Spinal cord (tissue), 10 donors: ENCODE data around the gene ASCC2. TPM values are rescaled to one million over a fixed set of nuclear protein-coding genes. Genes with fewer than 3 reads are reported as not detected.

Experiments
- DNase-seq, 6 donors: peaks; one replicate each; pipeline versions ENCODE4 v3.0.0 to v3.0.0-alpha.2; 2013 to 2015; ENCODE audit warnings: low spot score in 6 of 6, low read depth in 4 of 6
- H3K27ac ChIP-seq: one replicate; pipeline ENCODE4 v1.5.1; 2013; ENCODE audit warnings: low read depth, low read length, control low read depth
- H3K27me3 ChIP-seq: one replicate; pipeline ENCODE4 v1.6.1; 2013; ENCODE audit warnings: low read length; ENCODE audit not compliant: control insufficient read depth, insufficient read depth
- H3K36me3 ChIP-seq: one replicate; pipeline ENCODE4 v1.6.1; 2013; ENCODE audit warnings: low read length; ENCODE audit not compliant: control insufficient read depth, insufficient read depth
- H3K4me1 ChIP-seq: one replicate; pipeline ENCODE4 v1.6.1; 2013; ENCODE audit warnings: low read length; ENCODE audit not compliant: control insufficient read depth, insufficient read depth
- H3K4me3 ChIP-seq: one replicate; pipeline ENCODE4 v1.5.1; 2013; ENCODE audit warnings: low read depth, low read length, control low read depth
- H3K9me3 ChIP-seq: one replicate; pipeline ENCODE4 v1.6.1; 2013; ENCODE audit warnings: low read length; ENCODE audit not compliant: control insufficient read depth, insufficient read depth
- WGBS: methylation state at CpG from one replicate; pipeline ENCODE4 v1.1.5; 2013; ENCODE audit warnings: missing lambda C conversion rate; ENCODE audit not compliant: insufficient coverage; 5-methylcytosine and 5-hydroxymethylcytosine counted together
- long read RNA-seq, 4 donors: transcript quantifications; one replicate each; lab custom pipeline, GENCODE V29; 2026
- polyA plus RNA-seq, 2 donors: library from polyadenylated mRNA; unstranded; fragments of 120-200 nt; gene quantifications; one replicate each; pipeline ENCODE4 v1.2.1, GENCODE V29; 2013; ENCODE audit not compliant: insufficient read length in 2 of 2
- total RNA-seq, 2 donors: library from RNA; depleted of rRNA in 1 of 2; stranded (reverse); fragments of 120-200 nt in 1 of 2; fragments of >200 nt in 1 of 2; gene quantifications; one replicate each; pipeline versions ENCODE4 v1.2.3 to v1.2.4, GENCODE V29; 2013 to 2014
- donor health status: healthy.

Gene ASCC2
- total RNA-seq (10 to 100 TPM; 18.5 to 31.8 TPM), polyA plus RNA-seq (10 to 100 TPM; 45.8 to 55.5 TPM)
- long read RNA-seq, donor 1, partial matches to known transcripts = 0 of 3 reads
- long read RNA-seq, donor 1, other reads (novel, unspliced or antisense) = 0 of 3 reads
- long read RNA-seq, donor 2, partial matches to known transcripts = 0 of 3 reads
- long read RNA-seq, donor 2, other reads (novel, unspliced or antisense) = 0 of 3 reads
- long read RNA-seq, donor 3 = 0 reads
- long read RNA-seq, donor 4, partial matches to known transcripts = 0 of 2 reads
- long read RNA-seq, donor 4, other reads (novel, unspliced or antisense) = 0 of 2 reads

- DNase-seq = peak; percentile 83 to 99 (median 91)
- Histone ChIP-seq H3K36me3 (peaks cover 15% of the 10 kb centered on the region), H3K27ac (peak within 1 kb of the TSS; percentile 78), H3K9me3 (no peaks in the 10 kb centered on the region), H3K27me3 (no peaks in the 10 kb centered on the region), H3K4me1 (peaks cover 10% of the 10 kb centered on the region), H3K4me3 (peak within 1 kb of the TSS; percentile 92)
- under 1% methylated on average over 49 of the region's 54 CpGs for WGBS
These were observed at the start of gene ASCC2 for GRCh38 chr22:29837741-29838598. TSS of gene ASCC2 (minus strand) at chr22:29838274. CDS start at chr22:29832325, 5,949 bp downstream.

GRCh38 chr22:29887358-29887757, 49.3 kb upstream of the ASCC2 start:
- no peak overlapping the region for H3K4me3 ChIP-seq
- no peaks in the 10 kb centered on the region for H3K9me3 ChIP-seq
- DNase-seq = no peak
- no peaks in the 10 kb centered on the region for H3K36me3 ChIP-seq
- H3K4me1 ChIP-seq = peaks cover 6% of the 10 kb centered on the region
- H3K27ac ChIP-seq = no peak overlapping the region
- 59% methylated on average over 2 of the region's 2 CpGs for WGBS
- no peaks in the 10 kb centered on the region for H3K27me3 ChIP-seq

- WGBS = no CpG with 5 or more reads among the region's 1 CpG
These were observed 48.5 kb upstream of the ASCC2 start for GRCh38 chr22:29886596-29886995.

GRCh38 chr22:29885610-29886009, 47.5 kb upstream of the ASCC2 start:
- DNase-seq = no peak
- H3K36me3 ChIP-seq = no peaks in the 10 kb centered on the region
- H3K27me3 ChIP-seq = no peaks in the 10 kb centered on the region
- H3K27ac ChIP-seq = no peak overlapping the region
- no peaks in the 10 kb centered on the region for H3K9me3 ChIP-seq
- peaks cover 6% of the 10 kb centered on the region for H3K4me1 ChIP-seq
- 59% methylated on average over 4 of the region's 4 CpGs for WGBS
- no peak overlapping the region for H3K4me3 ChIP-seq

More at GRCh38 chr22:29886596-29886995, 48.5 kb upstream of the ASCC2 start:
- Histone ChIP-seq H3K27me3 (no peaks in the 10 kb centered on the region), H3K36me3 (no peaks in the 10 kb centered on the region), H3K9me3 (no peaks in the 10 kb centered on the region), H3K4me1 (peaks cover 6% of the 10 kb centered on the region), H3K4me3 (no peak overlapping the region), H3K27ac (no peak overlapping the region)
- DNase-seq = no peak

- Histone ChIP-seq H3K27ac (peak overlapping the region; percentile 94), H3K4me3 (peak overlapping the region; percentile 82), H3K27me3 (no peaks in the 10 kb centered on the region), H3K9me3 (no peaks in the 10 kb centered on the region), H3K4me1 (peaks cover 6% of the 10 kb centered on the region), H3K36me3 (no peaks in the 10 kb centered on the region)
- WGBS = 2% methylated on average over 12 of the region's 14 CpGs
- no peak for DNase-seq
These were observed 45.7 kb upstream of the ASCC2 start for GRCh38 chr22:29883775-29884097.

- peak within 1 kb of the TSS; percentile 94 for H3K27ac ChIP-seq
- H3K9me3 ChIP-seq = no peaks in the 10 kb centered on the region
- H3K27me3 ChIP-seq = no peaks in the 10 kb centered on the region
- under 1% methylated on average over 74 of the region's 82 CpGs for WGBS
- DNase-seq = peak; percentile 65 to 97 (median 80)
- no peaks in the 10 kb centered on the region for H3K36me3 ChIP-seq
- H3K4me1 ChIP-seq = peaks cover 6% of the 10 kb centered on the region
- H3K4me3 ChIP-seq = peak within 1 kb of the TSS; percentile 82
These were observed 45.1 kb upstream of the ASCC2 start, which contains the start of gene MTMR3 for GRCh38 chr22:29883045-29883774. TSS of gene MTMR3 (plus strand) at chr22:29883174. CDS start at chr22:29971060, 87,886 bp downstream.

GRCh38 chr22:29882716-29883044, 44.6 kb upstream of the ASCC2 start:
- Histone ChIP-seq H3K4me3 (peak overlapping the region; percentile 19), H3K36me3 (no peaks in the 10 kb centered on the region), H3K27me3 (no peaks in the 10 kb centered on the region), H3K9me3 (no peaks in the 10 kb centered on the region), H3K4me1 (peaks cover 6% of the 10 kb centered on the region), H3K27ac (no peak overlapping the region)
- no peak for DNase-seq
- WGBS = 0% methylated on average over 5 of the region's 5 CpGs

GRCh38 chr22:29879753-29880152, 41.7 kb upstream of the ASCC2 start:
- DNase-seq = no peak
- no peaks in the 10 kb centered on the region for H3K27me3 ChIP-seq
- 100% methylated on average over 5 of the region's 5 CpGs for WGBS

GRCh38 chr22:29877620-29878019, 39.5 kb upstream of the ASCC2 start:
- Histone ChIP-seq H3K4me1 (peaks cover 1% of the 10 kb centered on the region), H3K36me3 (no peaks in the 10 kb centered on the region), H3K9me3 (no peaks in the 10 kb centered on the region), H3K27me3 (no peaks in the 10 kb centered on the region), H3K27ac (no peak overlapping the region), H3K4me3 (no peak overlapping the region)
- 79% methylated on average over 2 of the region's 2 CpGs for WGBS
- no peak for DNase-seq

More at GRCh38 chr22:29879753-29880152, 41.7 kb upstream of the ASCC2 start:
- Histone ChIP-seq H3K4me3 (no peak overlapping the region), H3K9me3 (no peaks in the 10 kb centered on the region), H3K27ac (no peak overlapping the region), H3K36me3 (no peaks in the 10 kb centered on the region), H3K4me1 (peaks cover 5% of the 10 kb centered on the region)
